Gastroesophageal sphincter (tissue), 3 donors: ENCODE measurements around the gene LRRC34.

Experiments
- CTCF ChIP-seq, 4 experiments: fragments of 200-600 bp in 2 of 4; fragments of 450-650 bp in 2 of 4; sonication (generic) in 1 of 4; IDR thresholded peaks; one replicate each; pipeline ENCODE4 v1.5.1; 2017 to 2019; ENCODE audit warnings: antibody characterized with exemption in 4 of 4, mild to moderate bottlenecking in 2 of 4, moderate library complexity in 2 of 4
- EP300 ChIP-seq: sonication (generic); formaldehyde crosslinking; IDR thresholded peaks from one replicate; pipeline ENCODE4 v1.6.1; 2017; ENCODE audit warnings: antibody characterized with exemption, mild to moderate bottlenecking
- POLR2A ChIP-seq, 2 donors: fragments of 450-650 bp; IDR thresholded peaks; one replicate each; pipeline ENCODE4 v1.6.1; 2017; ENCODE audit warnings: antibody characterized with exemption in 2 of 2, mild to moderate bottlenecking in 2 of 2, moderate library complexity in 1 of 2
- POLR2AphosphoS5 ChIP-seq: sonication (generic); formaldehyde crosslinking; IDR thresholded peaks from one replicate; pipeline ENCODE4 v1.6.1; 2017; ENCODE audit warnings: antibody characterized with exemption

GRCh38 chr3:169812332-169813235 is at the start of gene LRRC34, which contains the start of gene LRRIQ4:
- TF ChIP-seq CTCF (IDR thresholded peaks at IDR 0.05) (peak in 1 of 4 experiments; percentile 29), POLR2A (IDR thresholded peaks at IDR 0.05) (no peak), POLR2AphosphoS5 (no peak), EP300 (no peak)
